ENCODE data around the gene SEC61G.

GRCh38 chr7:54719974-54720373, 39.0 kb downstream of the SEC61G start:
- TF ChIP-seq CTCF (conservative IDR thresholded peaks at IDR 0.05; ENCODE audit: low read length) = no peak
- no peak for TF ChIP-seq EZH2phosphoT487 (IDR thresholded peaks at IDR 0.05; ENCODE audit: borderline replicate concordance, low read depth, low read length)
